LNCAP (cell line): Measurements from ENCODE around the gene TSPAN9.

Experiments used
- CTCF ChIP-seq: fragments of 450-650 bp; IDR thresholded peaks from 2 replicates; pipeline ENCODE4 v1.5.1; 2017; ENCODE audit warnings: mild to moderate bottlenecking

Gene TSPAN9

GRCh38 chr12:3035171-3035570, 42.0 kb upstream of the TSPAN9 start:
- TF ChIP-seq CTCF, result no peak

- no peak for TF ChIP-seq CTCF
Observed at GRCh38 chr12:3035815-3036702, 41.1 kb upstream of the TSPAN9 start.

GRCh38 chr12:3036901-3037600, 40.1 kb upstream of the TSPAN9 start:
- no peak for TF ChIP-seq CTCF

- TF ChIP-seq CTCF, result no peak
Observed at GRCh38 chr12:3038166-3038565, 39.0 kb upstream of the TSPAN9 start.

GRCh38 chr12:3038926-3039510, 38.2 kb upstream of the TSPAN9 start:
- TF ChIP-seq CTCF, result no peak

GRCh38 chr12:3040026-3040656, 37.0 kb upstream of the TSPAN9 start:
- TF ChIP-seq CTCF, result no peak
